Measurements from ENCODE around the gene TUBA4B.

TUBA4B gene

GRCh38 chr2:219218732-219219701, 34.0 kb upstream of the TUBA4B start, which contains the start of gene ABCB6:
Gene ABCB6, minus strand, starts transcription at chr2:219218958. Its CDS starts 285 bp downstream, at chr2:219218673.
- in situ Hi-C loops (cut with MboI; ENCODE audit: low sequenced_read_pairs): no loop called here

DNA sequence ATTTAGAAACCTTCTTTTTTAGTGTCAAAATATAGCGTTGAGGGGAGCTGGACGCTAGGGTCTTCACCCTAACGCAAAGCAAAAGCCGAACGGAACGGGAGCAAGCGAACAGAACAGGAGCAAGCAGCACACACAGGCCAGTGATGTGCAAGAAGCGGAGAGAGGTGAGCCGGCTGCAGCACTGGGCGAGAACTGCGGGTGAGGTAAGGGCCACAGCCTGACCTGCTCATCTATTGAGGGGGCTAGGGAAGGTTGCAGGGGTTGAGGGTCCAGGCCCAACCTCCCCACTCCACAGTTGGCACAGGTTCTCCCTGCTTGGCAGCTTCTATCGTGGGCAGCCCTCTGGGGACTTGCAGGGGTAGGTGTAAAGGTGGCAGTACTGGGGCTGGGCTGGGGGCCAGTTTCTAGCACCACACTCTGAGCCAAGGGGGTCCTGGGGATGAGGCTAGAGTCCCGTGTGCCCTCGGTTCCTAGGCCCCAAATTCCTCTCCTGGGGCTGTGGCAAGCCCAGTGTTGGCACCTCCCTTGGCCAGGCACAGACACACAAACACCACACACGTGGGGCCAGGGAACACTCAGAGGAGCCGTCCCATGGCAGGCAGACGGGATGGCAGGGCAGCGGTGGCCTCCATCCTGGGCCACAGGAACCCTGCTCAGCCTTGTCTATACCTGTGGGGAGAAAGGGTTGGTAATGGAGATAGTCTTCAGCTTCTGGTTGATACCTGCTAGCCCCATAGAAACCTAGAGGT, 33.1 kb upstream of the TUBA4B start:
- in situ Hi-C loops (cut with MboI; ENCODE audit: low sequenced_read_pairs): no loop called here

GRCh38 chr2:219220652-219221402, 32.2 kb upstream of the TUBA4B start:
- in situ Hi-C loops (cut with MboI; ENCODE audit: low sequenced_read_pairs): no loop called here

DNA sequence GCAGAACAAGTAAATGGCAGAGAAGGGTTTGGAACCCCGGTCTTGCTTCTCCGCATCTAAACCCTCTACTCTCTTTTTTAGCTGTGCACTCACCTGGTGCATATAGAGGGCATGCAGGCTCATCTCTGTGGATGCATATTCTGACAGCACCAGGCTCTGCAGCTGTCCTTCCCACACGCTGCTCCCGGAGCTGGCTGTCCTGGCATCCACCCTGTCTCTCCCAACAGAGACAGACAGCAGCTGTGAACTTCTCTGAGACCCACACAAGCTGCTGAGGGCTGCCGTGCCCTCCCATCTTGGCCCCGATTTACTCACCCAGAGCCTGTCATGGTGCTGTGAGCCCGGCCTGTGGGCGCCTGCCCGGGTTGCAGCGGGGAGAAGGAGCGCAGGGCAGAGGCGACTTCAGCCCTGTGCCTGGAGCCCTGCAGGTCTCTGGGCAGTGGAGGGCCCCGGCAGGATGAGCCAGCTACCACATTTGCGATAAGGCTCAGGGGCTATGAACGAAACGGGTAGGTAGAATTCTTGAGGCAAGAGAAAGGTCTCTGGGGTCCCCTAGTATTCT, 31.0 kb upstream of the TUBA4B start:
- in situ Hi-C loops (cut with MboI; ENCODE audit: low sequenced_read_pairs): no loop called here

- in situ Hi-C loops (cut with MboI; ENCODE audit: low sequenced_read_pairs): no loop called here
These were observed 29.0 kb upstream of the TUBA4B start for GRCh38 chr2:219223831-219224610.

DNA sequence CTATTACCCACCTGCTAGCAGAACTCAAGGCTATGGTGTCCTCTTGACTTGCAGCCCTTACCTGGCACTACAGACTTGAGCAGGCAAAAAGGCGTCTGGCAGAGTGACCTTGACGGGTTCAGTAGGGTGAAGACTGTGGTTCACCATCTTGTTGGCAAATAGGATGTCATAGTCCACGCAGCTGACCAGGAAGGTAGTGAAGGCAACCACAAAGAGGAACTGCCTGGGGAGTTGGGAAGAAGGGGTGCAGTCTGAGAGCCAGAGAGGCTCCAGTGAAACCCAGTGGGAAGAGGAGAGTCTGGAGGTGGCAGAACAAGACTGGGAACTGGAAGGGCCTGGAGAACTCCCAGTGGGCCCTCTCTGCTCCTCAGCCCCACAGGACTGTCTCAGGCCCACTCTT, 27.7 kb upstream of the TUBA4B start:
- in situ Hi-C loops (cut with MboI; ENCODE audit: low sequenced_read_pairs): no loop called here

DNA sequence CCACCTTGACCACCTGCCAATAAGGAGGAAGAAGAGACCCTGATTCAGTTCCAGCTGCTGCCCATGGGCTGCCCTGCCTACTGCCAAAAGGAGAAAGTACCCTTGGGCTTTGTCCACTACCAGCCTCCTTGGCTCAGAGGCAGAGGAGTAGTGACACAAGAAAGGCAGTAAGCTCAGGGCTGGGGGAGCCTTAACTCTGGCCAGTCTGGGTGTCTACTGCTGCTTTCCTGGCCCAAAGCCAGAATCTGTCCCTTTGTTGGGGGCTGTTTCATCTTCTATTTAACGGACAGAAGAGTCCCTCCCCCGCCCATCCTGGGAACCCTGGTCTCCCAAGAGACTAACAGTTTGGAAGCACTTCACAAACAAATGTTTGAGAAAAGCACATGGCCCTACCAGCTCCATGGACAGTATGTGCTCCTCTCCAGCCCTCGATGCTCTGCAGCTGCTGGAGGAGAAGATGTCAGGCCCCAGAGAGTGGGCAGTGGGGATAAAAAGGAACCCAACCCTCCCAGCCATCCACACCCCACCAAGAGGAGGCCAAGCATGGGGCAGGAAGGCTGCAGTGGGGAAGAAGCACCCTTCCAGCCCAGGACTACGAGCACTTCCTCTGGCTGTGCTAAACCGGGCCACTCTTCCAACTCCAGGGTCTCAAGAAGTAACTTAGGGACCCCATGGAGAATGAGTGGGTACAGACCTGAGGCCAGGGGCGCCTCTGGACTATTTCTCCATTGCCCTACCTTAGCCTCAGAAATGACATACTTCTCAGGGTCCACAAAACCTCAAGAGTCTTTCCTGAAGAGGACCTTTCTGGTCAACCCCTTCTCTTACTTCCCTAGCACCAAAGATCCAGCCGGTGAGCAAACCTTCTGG, 24.8 kb upstream of the TUBA4B start:
- in situ Hi-C loops (cut with MboI; ENCODE audit: low sequenced_read_pairs): no loop called here

DNA sequence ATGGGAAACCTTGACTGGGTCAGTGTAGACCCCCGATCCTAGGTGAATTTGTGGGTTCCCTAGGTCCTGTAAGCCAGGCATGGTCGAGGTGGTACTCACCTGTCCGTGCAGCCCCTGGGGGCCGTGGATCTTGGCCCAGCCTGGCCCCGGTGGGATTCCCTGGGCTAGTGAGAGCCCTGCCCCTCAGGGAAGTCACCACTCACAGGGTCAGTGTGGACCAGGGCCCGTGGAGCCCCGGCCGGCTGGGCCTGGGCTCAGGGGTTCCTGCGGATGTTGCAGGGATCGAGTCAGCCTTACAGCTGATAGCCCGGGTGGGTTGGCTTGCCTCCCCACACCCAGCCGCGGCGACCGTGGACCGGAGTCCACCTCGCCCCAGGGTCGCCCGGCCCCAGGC, 24.1 kb upstream of the TUBA4B start:
- in situ Hi-C loops (cut with MboI; ENCODE audit: low sequenced_read_pairs): no loop called here

GRCh38 chr2:219229305-219230058, 23.6 kb upstream of the TUBA4B start, which contains the start of the genes ANKZF1 and ATG9A:
Gene ANKZF1, plus strand, starts transcription at chr2:219229806. Its CDS starts 452 bp downstream, at chr2:219230258.
Gene ATG9A, minus strand, starts transcription at chr2:219229636. Its CDS starts 1,612 bp downstream, at chr2:219228024.
- in situ Hi-C loops (cut with MboI; ENCODE audit: low sequenced_read_pairs): no loop called here

GRCh38 chr2:219230059-219230540, 22.9 kb upstream of the TUBA4B start:
- in situ Hi-C loops (cut with MboI; ENCODE audit: low sequenced_read_pairs): no loop called here

- in situ Hi-C loops (cut with MboI; ENCODE audit: low sequenced_read_pairs): no loop called here
These were observed 18.7 kb upstream of the TUBA4B start for GRCh38 chr2:219234331-219234730.

- in situ Hi-C loops (cut with MboI; ENCODE audit: low sequenced_read_pairs): no loop called here
These were observed 9.7 kb upstream of the TUBA4B start for GRCh38 chr2:219243291-219243761.

DNA sequence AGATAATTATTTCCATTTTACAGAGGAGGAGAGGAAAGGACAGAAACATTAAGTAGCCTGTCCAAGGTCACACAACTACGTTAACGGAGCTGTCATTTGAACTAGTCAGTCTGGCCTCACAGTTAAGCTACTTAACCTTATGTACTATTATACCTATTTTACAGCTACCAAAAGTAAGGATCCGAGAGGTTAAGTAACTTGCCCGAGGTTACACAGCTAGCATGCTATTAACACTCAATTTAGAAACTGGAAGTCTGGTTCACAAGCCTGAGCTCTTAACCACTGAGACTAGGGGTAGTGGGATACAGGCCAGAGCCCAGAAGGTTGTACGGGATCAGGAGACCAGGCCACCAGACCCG, 8.3 kb upstream of the TUBA4B start:
- in situ Hi-C loops (cut with MboI; ENCODE audit: low sequenced_read_pairs): no loop called here

DNA sequence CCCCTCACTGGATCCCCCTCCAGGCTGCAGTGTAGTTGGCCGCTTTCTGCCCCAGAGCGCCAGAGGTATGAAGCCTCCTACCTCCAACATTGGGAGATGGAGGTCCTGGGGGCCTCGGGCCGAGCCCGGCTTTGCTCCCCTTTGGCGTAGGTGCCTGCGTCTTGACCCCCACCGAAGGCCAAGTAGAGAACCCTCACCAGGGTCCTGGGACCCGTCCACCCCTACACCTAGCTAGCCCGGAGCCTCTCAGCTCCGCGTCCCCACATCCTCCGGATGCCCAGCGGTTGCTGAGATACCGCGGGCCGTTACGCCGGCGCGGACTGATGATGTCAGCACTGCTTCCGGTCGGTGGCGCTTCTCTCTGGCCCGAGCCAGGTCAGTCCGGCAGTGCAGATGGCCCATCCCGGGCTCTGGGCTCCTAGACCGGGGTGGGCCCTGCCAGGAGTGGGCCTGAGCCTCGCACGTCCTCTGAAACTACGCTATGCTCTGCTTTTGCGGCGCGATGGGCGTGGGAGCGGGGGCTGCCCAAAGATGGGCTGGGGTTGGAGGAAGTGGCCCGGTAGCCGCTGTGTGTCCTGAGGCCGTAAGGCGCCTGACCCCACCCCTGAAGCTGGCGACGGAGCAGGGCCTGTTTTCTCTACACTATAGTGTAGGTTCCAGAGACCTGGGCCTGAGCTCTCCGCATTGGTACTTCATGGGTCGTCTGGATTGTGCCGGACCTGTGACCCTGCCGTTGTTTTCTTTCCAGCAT, 7.7 kb upstream of the TUBA4B start, which contains the start of the genes GLB1L and STK16:
Gene GLB1L, minus strand, starts transcription at position 297 of the 751 bp plus-strand sequence. CDS start 1,871 bp downstream, outside the sequence.
Gene STK16, plus strand, starts transcription at position 332 of the 751 bp plus-strand sequence. CDS start 521 bp downstream, outside the sequence.
- in situ Hi-C loops (cut with MboI; ENCODE audit: low sequenced_read_pairs): no loop called here

DNA sequence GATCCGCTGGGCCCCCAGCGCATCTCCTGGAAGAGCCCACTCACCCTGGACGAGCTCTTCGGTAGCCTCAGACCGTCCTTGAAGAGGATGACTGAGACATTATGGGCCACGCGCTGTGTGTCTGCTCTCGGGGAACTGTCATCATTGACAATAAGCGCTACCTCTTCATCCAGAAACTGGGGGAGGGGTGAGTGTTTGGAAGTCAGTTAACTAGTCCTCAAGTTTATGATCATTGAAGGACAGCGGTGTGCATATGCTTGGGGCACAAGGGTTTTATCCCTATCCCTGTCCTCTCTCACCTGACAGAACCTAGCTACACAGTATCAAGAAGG, 7.2 kb upstream of the TUBA4B start:
- in situ Hi-C loops (cut with MboI; ENCODE audit: low sequenced_read_pairs): no loop called here

- in situ Hi-C loops (cut with MboI; ENCODE audit: low sequenced_read_pairs): no loop called here
These were observed 6.5 kb upstream of the TUBA4B start for GRCh38 chr2:219246559-219246958.

Data from HL-60/S4 treated with phorbol 12-myristate 13-acetate at 8.2 ng/mL for 4 days and 3 days (cell line).